Measurements from ENCODE around the gene GMEB2.

The GMEB2 gene

GRCh38 chr20:63578224-63579016 lies 48.5 kb downstream of the GMEB2 start:
- no peak overlapping the region for H3K4me3 ChIP-seq (ENCODE audit: control insufficient read depth, low read depth, low read length)
- no peak for DNase-seq (ENCODE audit: low read depth)
- TF ChIP-seq CTCF (conservative IDR thresholded peaks at IDR 0.05; ENCODE audit: control insufficient read depth, insufficient read depth, low read depth, low read length), result no peak

GRCh38 chr20:63577317-63577894 lies 49.5 kb downstream of the GMEB2 start:
- no peak for TF ChIP-seq CTCF (conservative IDR thresholded peaks at IDR 0.05; ENCODE audit: control insufficient read depth, insufficient read depth, low read depth, low read length)
- no peak overlapping the region for H3K4me3 ChIP-seq (ENCODE audit: control insufficient read depth, low read depth, low read length)
- no peak for DNase-seq (ENCODE audit: low read depth)

- DNase-seq (ENCODE audit: low read depth), result no peak
- H3K4me3 ChIP-seq (ENCODE audit: control insufficient read depth, low read depth, low read length), result no peak overlapping the region
- no peak for TF ChIP-seq CTCF (conservative IDR thresholded peaks at IDR 0.05; ENCODE audit: control insufficient read depth, insufficient read depth, low read depth, low read length)
Observed at GRCh38 chr20:63576311-63576710, 50.6 kb downstream of the GMEB2 start.

- TF ChIP-seq CTCF (conservative IDR thresholded peaks at IDR 0.05; ENCODE audit: control insufficient read depth, insufficient read depth, low read depth, low read length), result no peak
- no peak overlapping the region for H3K4me3 ChIP-seq (ENCODE audit: control insufficient read depth, low read depth, low read length)
- DNase-seq (ENCODE audit: low read depth), result peak; percentile 68
Observed at GRCh38 chr20:63574829-63575743, 51.8 kb downstream of the GMEB2 start.

- TF ChIP-seq CTCF (conservative IDR thresholded peaks at IDR 0.05; ENCODE audit: control insufficient read depth, insufficient read depth, low read depth, low read length), result no peak
- peak; percentile 41 for DNase-seq (ENCODE audit: low read depth)
- H3K4me3 ChIP-seq (ENCODE audit: control insufficient read depth, low read depth, low read length), result peak within 1 kb of the TSS; percentile 74
Observed at GRCh38 chr20:63574156-63574828, 52.6 kb downstream of the GMEB2 start, which contains the start of gene HELZ2. TSS of gene HELZ2 (minus strand) at chr20:63574239. CDS start at chr20:63572385, 1,854 bp downstream.

- TF ChIP-seq CTCF (conservative IDR thresholded peaks at IDR 0.05; ENCODE audit: control insufficient read depth, insufficient read depth, low read depth, low read length), result no peak
- H3K4me3 ChIP-seq (ENCODE audit: control insufficient read depth, low read depth, low read length), result peak overlapping the region; percentile 74
- no peak for DNase-seq (ENCODE audit: low read depth)
Observed at GRCh38 chr20:63573647-63574131, 53.2 kb downstream of the GMEB2 start.
